ENCODE measurements around the gene SOD2. TPM values are rescaled to one million over a fixed set of nuclear protein-coding genes. Genes with fewer than 3 reads are reported as not detected.
A peak's percentile ranks its signal among the peaks of the same experiment; 100 is the strongest.
"Not testable (repeated sequence)": the region's sequence is repeated elsewhere in the genome, so short reads cannot be mapped to it uniquely, and the experiment has no call there.

SOD2 gene
- total RNA-seq, 4 donors from 2014 or later: 455 to 1,833 (median 1,242) TPM

DNA sequence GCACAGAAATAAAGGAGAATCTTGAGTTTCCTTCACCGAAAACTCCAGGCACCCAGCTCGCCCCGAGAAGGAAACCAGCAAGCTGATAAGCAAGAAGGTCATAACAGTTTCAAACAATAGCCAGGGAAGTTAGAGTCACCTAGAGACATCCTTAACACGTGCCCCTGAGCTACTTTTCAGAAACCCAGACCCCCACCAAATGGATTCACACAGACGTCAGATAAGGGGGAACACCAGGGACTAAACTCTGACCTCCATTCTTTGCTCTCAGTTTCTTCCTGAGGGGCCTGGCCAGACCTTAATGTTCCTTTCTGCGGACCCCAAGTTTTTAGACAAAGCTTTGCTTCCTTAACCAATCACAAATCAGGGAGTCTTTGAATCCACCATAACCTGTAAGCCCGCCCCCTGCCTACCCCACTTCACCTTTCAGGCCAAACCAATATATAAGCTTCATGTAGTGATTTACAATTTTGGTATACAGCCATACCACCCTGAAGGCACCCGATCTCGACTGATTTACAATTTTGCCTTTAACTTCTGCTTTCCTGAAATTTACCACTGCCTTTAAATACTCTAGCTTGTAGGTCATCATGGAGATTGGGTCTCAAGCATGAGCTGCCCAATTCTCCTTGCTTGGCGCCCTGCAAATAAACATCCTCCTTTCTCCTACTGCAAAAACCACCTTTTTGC lies 11.7 kb downstream of the SOD2 start:
- TF ChIP-seq, protein P1, sequence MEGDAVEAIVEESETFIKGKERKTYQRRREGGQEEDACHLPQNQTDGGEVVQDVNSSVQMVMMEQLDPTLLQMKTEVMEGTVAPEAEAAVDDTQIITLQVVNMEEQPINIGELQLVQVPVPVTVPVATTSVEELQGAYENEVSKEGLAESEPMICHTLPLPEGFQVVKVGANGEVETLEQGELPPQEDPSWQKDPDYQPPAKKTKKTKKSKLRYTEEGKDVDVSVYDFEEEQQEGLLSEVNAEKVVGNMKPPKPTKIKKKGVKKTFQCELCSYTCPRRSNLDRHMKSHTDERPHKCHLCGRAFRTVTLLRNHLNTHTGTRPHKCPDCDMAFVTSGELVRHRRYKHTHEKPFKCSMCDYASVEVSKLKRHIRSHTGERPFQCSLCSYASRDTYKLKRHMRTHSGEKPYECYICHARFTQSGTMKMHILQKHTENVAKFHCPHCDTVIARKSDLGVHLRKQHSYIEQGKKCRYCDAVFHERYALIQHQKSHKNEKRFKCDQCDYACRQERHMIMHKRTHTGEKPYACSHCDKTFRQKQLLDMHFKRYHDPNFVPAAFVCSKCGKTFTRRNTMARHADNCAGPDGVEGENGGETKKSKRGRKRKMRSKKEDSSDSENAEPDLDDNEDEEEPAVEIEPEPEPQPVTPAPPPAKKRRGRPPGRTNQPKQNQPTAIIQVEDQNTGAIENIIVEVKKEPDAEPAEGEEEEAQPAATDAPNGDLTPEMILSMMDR (IDR thresholded peaks at IDR 0.05): no peak
- DNase-seq (ENCODE audit: low spot score): no peak
- ATAC-seq (ENCODE audit: low FRiP score): no peak

DNA sequence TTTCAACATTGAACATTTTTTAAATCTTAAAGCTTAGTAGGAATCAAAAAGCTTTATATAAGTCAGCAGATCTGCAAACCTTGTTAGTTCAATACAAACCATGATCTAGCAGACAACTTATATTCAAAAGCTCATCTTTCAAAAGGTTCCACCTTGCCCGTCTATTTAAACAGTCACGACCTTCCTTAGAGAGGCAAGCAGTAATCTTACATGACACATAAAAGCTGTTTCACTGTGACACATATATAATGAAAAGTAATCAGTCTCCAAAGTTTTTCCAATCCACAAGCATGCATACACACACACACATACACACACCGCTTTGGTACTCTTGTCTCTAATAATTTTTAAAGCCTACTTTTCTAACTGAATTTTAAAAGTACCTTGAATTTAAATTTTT lies 12.9 kb downstream of the SOD2 start:
- no peak for DNase-seq (ENCODE audit: low spot score)
- no peak for ATAC-seq (ENCODE audit: low FRiP score)
- TF ChIP-seq, protein P1 (IDR thresholded peaks at IDR 0.05): no peak

DNA sequence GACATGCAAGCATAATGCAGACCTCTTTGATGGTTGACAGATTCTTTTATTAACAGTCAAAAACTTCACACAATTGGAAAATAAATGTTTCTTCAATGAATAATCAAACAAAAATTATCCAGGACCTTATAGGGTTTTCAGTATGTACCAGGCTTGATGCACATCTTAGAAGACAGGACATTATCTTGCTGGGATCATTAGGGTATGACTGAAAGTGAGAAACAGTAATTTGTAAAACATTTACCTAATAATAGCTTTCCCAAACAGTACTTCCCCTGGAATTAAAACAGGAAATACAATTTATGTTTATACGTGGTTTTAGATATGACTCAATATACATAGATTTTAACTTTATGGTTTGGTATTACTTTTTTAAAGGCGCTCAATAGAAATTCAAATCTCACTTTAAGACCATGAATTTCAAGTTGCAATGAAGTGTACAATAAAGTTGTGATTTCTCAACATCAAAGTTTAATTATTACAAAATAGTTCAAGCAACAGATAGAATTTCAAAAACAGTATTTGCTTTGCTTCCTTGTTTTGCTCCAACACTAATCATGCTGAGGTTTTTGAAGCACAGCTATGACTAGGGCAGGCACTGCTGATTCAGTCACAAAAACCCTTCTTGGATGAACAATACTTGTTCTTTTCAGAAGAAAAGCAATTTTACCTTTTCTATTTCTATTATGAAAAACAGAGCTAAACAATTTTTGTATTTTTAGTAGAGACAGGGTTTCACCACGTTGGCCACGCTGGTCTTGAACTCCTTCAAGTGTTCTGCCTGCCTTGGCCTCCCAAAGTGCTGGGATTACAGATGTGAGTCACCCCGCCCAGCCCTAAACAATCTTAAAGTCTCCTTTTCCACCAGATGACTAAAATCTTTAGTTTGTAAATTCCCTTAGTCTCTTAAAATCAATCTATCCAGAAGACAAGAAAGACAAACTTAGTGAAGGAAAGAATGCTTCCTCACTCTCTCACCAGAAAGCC lies 13.7 kb downstream of the SOD2 start:
- no peak for DNase-seq (ENCODE audit: low spot score)
- ATAC-seq (ENCODE audit: low FRiP score): no peak
- TF ChIP-seq, protein P1 (IDR thresholded peaks at IDR 0.05): no peak

DNA sequence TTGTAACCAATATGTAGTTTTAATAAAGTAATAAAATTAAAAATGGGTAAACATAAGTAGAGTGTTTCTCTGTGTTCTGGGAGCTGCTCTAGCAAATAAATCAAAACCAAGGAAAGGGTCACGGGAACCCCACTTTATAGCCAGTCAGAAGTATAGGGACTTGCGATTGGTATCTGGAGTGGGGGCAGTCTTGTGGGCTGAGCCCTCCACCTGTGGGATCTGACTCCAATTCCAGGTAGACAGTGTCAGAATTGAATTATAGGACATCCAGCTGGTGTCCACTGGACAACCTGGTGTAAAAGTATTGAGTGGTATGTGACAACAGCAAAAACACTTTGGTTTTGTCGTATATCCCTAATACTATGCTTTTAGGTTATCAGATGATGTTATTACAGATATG lies 14.5 kb downstream of the SOD2 start:
- DNase-seq (ENCODE audit: low spot score) (no peak), ATAC-seq (ENCODE audit: low FRiP score) (peak; percentile 31)
- TF ChIP-seq, protein P1 (IDR thresholded peaks at IDR 0.05): no peak

DNA sequence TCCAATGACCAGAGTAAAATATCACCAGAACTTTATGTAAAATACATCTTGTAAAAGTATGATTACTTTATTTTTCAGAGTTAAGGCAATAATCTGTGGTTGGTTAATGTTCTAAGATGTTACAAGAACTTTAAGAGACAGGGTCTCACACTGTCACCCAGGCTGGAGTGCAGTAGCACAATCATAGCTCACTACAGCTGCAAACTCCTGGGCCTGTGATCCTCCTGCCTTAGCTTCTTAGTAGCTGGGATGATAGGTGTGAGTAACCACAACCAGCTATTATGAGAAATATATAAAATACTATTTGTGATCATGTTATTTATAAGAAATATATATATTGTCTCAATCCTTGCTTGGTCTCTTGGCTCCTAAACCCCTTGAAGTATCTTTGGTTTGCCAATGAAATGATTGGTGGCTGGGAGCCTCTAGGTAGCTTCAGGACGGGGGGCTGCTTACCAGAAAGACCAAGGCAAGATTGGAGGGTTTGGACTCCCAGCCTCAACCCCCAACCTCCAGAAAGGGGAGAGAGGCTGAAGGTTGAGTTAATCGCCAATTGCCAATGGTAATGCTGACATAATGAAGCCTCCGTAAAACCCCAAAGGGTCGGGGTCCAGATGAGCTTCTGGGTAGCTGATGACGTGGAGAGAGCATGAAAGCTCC lies 15.4 kb downstream of the SOD2 start:
- peak; percentile 36 for ATAC-seq (ENCODE audit: low FRiP score)
- TF ChIP-seq, protein P1 (IDR thresholded peaks at IDR 0.05): no peak
- no peak for DNase-seq (ENCODE audit: low spot score)

DNA sequence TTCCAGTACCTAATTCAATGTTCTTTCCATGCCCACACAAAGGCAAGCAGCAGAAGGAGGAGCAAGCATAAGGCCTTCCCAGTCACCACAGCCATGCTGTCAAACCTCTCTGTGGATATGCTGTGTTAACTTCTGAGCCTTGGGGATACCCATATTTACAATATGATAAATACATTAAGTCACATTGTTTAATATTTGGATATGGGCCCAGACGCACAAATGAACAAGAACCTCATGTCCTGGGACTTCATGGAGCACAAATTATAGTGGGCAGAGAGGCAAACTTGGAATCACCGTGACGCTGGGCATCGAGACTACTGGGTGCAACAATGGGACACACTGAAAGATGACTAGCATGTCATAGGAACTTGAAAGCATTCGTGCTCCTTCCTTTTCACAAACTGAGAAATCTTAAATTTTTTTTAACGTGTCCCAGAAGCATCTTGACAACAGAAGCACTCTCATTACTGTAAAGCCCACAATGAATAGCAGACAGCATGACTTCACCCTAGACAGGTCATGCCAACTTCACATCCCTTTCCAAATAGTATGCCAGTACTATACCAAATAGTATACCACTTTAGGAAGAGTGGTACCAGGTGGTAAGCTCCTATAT lies 16.0 kb downstream of the SOD2 start:
- no peak for DNase-seq (ENCODE audit: low spot score)
- peak; percentile 47 for ATAC-seq (ENCODE audit: low FRiP score)
- TF ChIP-seq, protein P1 (IDR thresholded peaks at IDR 0.05): no peak

DNA sequence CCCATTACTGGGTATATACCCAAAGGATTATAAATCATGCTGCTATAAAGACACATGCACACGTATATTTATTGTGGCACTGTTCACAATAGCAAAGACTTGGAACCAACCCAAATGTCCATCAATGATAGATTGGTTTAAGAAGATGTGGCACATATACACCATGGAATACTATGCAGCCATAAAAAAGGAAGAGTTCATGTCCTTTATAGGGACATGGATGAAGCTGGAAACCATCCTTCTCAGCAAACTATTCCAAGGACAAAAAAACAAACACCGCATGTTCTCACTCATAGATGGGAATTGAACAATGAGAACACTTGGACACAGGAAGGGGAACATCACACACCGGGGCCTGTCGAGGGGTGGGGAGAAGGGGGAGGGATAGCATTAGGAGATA lies 16.8 kb downstream of the SOD2 start:
- DNase-seq (ENCODE audit: low spot score); ATAC-seq (ENCODE audit: low FRiP score): not testable (repeated sequence)
